MCF 10A (cell line): ENCODE measurements around the gene CWC27. TPM values are rescaled to one million over a fixed set of nuclear protein-coding genes. Genes with fewer than 3 reads are reported as not detected.

Experiments used
- BruUV-seq: library from RNA; stranded (reverse); fragments of 400-500 nt; replicated peaks from 2 replicates; lab custom pipeline; 2021; lab: Mats Ljungman, UMichigan
- CTCF ChIA-PET: fragments of 300-600 bp; sonication (Branson Sonifier 250); formaldehyde crosslinking; extraction: SDS; loops from one replicate; lab custom pipeline; 2021; ENCODE audit warnings: antibody characterized with exemption, inconsistent platforms; lab: Yijun Ruan, JAX
- POLR2A ChIA-PET: fragments of 300-600, 350-650 bp; sonication (Branson Sonifier 250); formaldehyde crosslinking; extraction: SDS; loops from one replicate; lab custom pipeline; 2020; ENCODE audit warnings: antibody characterized with exemption, inconsistent platforms; lab: Yijun Ruan, JAX
- DNase-seq: peaks from one replicate; pipeline ENCODE4 v3.0.0-alpha.2; 2018; ENCODE audit not compliant: unreplicated experiment
- H3K27ac Mint-ChIP-seq: one replicate; pipeline ENCODE4 v1.8.0; 2022; ENCODE audit warnings: mild to moderate bottlenecking, low read depth, mixed read lengths; ENCODE audit not compliant: unreplicated experiment
- H3K27me3 Mint-ChIP-seq: one replicate; pipeline ENCODE4 v1.8.0; 2022; ENCODE audit warnings: mixed read lengths; ENCODE audit not compliant: insufficient read depth, unreplicated experiment
- H3K36me3 Mint-ChIP-seq: one replicate; pipeline ENCODE4 v1.8.0; 2022; ENCODE audit warnings: mild to moderate bottlenecking, moderate library complexity, mixed read lengths; ENCODE audit not compliant: insufficient read depth, unreplicated experiment
- H3K4me1 Mint-ChIP-seq: one replicate; pipeline ENCODE4 v1.8.0; 2022; ENCODE audit warnings: mixed read lengths; ENCODE audit not compliant: insufficient read depth, unreplicated experiment
- H3K4me3 Mint-ChIP-seq: one replicate; pipeline ENCODE4 v1.8.0; 2022; ENCODE audit warnings: mild to moderate bottlenecking, moderate library complexity, mixed read lengths; ENCODE audit not compliant: unreplicated experiment
- H3K9me3 Mint-ChIP-seq: one replicate; pipeline ENCODE4 v1.8.0; 2022; ENCODE audit warnings: mixed read lengths; ENCODE audit not compliant: unreplicated experiment
- CTCF ChIP-seq: fragments of 200-600 bp; IDR thresholded peaks from one replicate; pipeline ENCODE4 v1.8.0; 2022; ENCODE audit warnings: antibody characterized with exemption, mild to moderate bottlenecking; ENCODE audit not compliant: unreplicated experiment
- intact Hi-C: fragments of 100-400 bp; cut with micrococcal nuclease; formaldehyde crosslinking; loops from 2 replicates; pipeline ENCODE4 v1.14.1; 2022
- total RNA-seq: library from RNA; stranded (reverse); gene quantifications from 2 replicates; pipeline ENCODE4 v1.2.3, GENCODE V29; 2022

The CWC27 gene
- total RNA-seq, 1 experiment from 2014 or later, result 34.2 TPM

GRCh38 chr5:64978546-64978945, 209.8 kb downstream of the CWC27 start:
- POLR2A ChIA-PET, result no interaction called here
- Mint-ChIP-seq H3K4me1 (peaks cover 6% of the 10 kb centered on the region), H3K4me3 (no peak overlapping the region), H3K9me3 (no peaks in the 10 kb centered on the region), H3K27me3 (no peaks in the 10 kb centered on the region), H3K27ac (no peak overlapping the region), H3K36me3 (peaks cover 18% of the 10 kb centered on the region)
- CTCF ChIA-PET, result no interaction called here
- intact Hi-C loops, result no loop called here
- no peak for TF ChIP-seq CTCF
- no TSS peak for BruUV-seq
- DNase-seq, result no peak

- H3K27me3 Mint-ChIP-seq, result no peaks in the 10 kb centered on the region
- H3K4me3 Mint-ChIP-seq, result no peak overlapping the region
- peaks cover 12% of the 10 kb centered on the region for H3K36me3 Mint-ChIP-seq
- intact Hi-C loops, result no loop called here
- POLR2A ChIA-PET, result no interaction called here
- H3K9me3 Mint-ChIP-seq, result no peaks in the 10 kb centered on the region
- H3K27ac Mint-ChIP-seq, result no peak overlapping the region
- no peak for TF ChIP-seq CTCF
- CTCF ChIA-PET, result interaction anchor here (0.5 to 1.1 kb wide), 3 partner anchors 14 to 21 kb away, joined by 4 read pairs; no protein-coding TSS in a partner anchor
- no TSS peak for BruUV-seq
- H3K4me1 Mint-ChIP-seq, result peaks cover 6% of the 10 kb centered on the region
- no peak for DNase-seq
These were observed 210.8 kb downstream of the CWC27 start for GRCh38 chr5:64979531-64979930.

- no peak for DNase-seq
- BruUV-seq, result no TSS peak
- Mint-ChIP-seq H3K27ac (no peak overlapping the region), H3K4me1 (peaks cover 6% of the 10 kb centered on the region), H3K4me3 (no peak overlapping the region), H3K27me3 (no peaks in the 10 kb centered on the region), H3K9me3 (no peaks in the 10 kb centered on the region), H3K36me3 (peaks cover 12% of the 10 kb centered on the region)
- TF ChIP-seq CTCF, result no peak
- intact Hi-C loops, result no loop called here
- ChIA-PET POLR2A (no interaction called here), CTCF (interaction anchor here (1.1 kb wide), 1 partner anchor 20 kb away, joined by 4 read pairs; no protein-coding TSS in a partner anchor)
These were observed 211.4 kb downstream of the CWC27 start for GRCh38 chr5:64980176-64980575.

- peaks cover 7% of the 10 kb centered on the region for H3K36me3 Mint-ChIP-seq
- no peaks in the 10 kb centered on the region for H3K27me3 Mint-ChIP-seq
- no peaks in the 10 kb centered on the region for H3K4me1 Mint-ChIP-seq
- ChIA-PET POLR2A (no interaction called here), CTCF (interaction anchor here (0.6 kb wide), 1 partner anchor 737 kb away, joined by 3 read pairs; no protein-coding TSS in a partner anchor)
- H3K4me3 Mint-ChIP-seq, result no peak overlapping the region
- no peak for TF ChIP-seq CTCF
- DNase-seq, result no peak
- intact Hi-C loops, result no loop called here
- BruUV-seq, result no TSS peak
- peaks cover 9% of the 10 kb centered on the region for H3K9me3 Mint-ChIP-seq
- H3K27ac Mint-ChIP-seq, result no peak overlapping the region
These were observed 219.0 kb downstream of the CWC27 start for GRCh38 chr5:64987768-64988167.
